Cardiac fibroblast (primary cell): Measurements from ENCODE around the gene WBP2.

ENCODE experiments used
- DNase-seq, 2 donors: peaks; one replicate each; pipeline versions ENCODE4 v3.0.0 to v3.0.0-alpha.2; 2010; ENCODE audit warnings: low read depth in 2 of 2
- H3K4me3 ChIP-seq, 2 donors: replicated peaks in 1 of 2; 1 replicate in 1 of 2; 2 replicates in 1 of 2; pipeline ENCODE4 v1.5.1; 2011; ENCODE audit warnings: low read depth in 2 of 2, low read length in 2 of 2, mild to moderate bottlenecking in 2 of 2, moderate library complexity in 1 of 2
- CTCF ChIP-seq: IDR thresholded peaks from one replicate; pipeline ENCODE4 v1.5.1; 2011; ENCODE audit warnings: low read depth, mild to moderate bottlenecking, low read length, inconsistent platforms

The WBP2 gene

GRCh38 chr17:75828076-75828400 is 27.1 kb downstream of the WBP2 start:
- no peak for DNase-seq
- TF ChIP-seq CTCF = no peak
- H3K4me3 ChIP-seq = no peak overlapping the region

GRCh38 chr17:75827308-75828075 is 27.6 kb downstream of the WBP2 start:
- peak; percentile 62 to 70 for DNase-seq
- TF ChIP-seq CTCF = peak; percentile 77
- H3K4me3 ChIP-seq = peak overlapping the region; percentile 17 to 26

GRCh38 chr17:75826561-75827307 is 28.4 kb downstream of the WBP2 start:
- no peak for DNase-seq
- no peak overlapping the region for H3K4me3 ChIP-seq
- TF ChIP-seq CTCF = no peak

GRCh38 chr17:75825748-75826370 is 29.3 kb downstream of the WBP2 start:
- TF ChIP-seq CTCF = no peak
- DNase-seq = no peak
- no peak overlapping the region for H3K4me3 ChIP-seq

- H3K4me3 ChIP-seq = no peak overlapping the region
- TF ChIP-seq CTCF = no peak
- DNase-seq = no peak
These were observed 30.0 kb downstream of the WBP2 start for GRCh38 chr17:75825149-75825552.

GRCh38 chr17:75824666-75825065 is 30.5 kb downstream of the WBP2 start:
- no peak overlapping the region for H3K4me3 ChIP-seq
- no peak for TF ChIP-seq CTCF
- DNase-seq = no peak
